ENCODE results near the gene STBD1. TPM values are rescaled to one million over a fixed set of nuclear protein-coding genes. Genes with fewer than 3 reads are reported as not detected.

The STBD1 gene
- total RNA-seq, 4 donors from 2014 or later = 2.3 to 11.1 (median 6.7) TPM

DNA sequence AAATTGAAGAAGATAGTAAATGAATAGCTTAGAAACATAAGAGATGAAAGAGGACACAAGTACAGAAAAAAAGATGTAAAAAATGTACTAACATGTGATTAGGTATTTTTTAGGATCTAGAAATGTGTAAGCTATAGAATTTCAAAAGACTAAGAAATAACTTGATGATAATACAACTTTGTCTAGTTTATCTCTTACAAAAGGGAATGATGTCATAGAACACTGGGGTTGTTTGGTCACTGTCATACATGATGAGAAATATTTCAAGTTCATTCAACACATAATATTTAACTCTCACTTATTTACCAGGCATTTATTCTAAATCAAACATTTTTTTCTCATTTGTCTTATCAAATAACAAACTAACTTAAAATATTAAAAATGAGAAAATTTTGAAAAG lies 18.5 kb downstream of the STBD1 start:
- H3K9me3 ChIP-seq = peaks cover 0 to 32% (median 7%) of the 10 kb centered on the region in 4 donors
- no peaks in the 10 kb centered on the region for H3K4me1 ChIP-seq
- H3K36me3 ChIP-seq = no peaks in the 10 kb centered on the region
- H3K27ac ChIP-seq = no peak overlapping the region
- no peak for DNase-seq (ENCODE audit: low spot score in 2 of 2)
- no peak overlapping the region for H3K4me3 ChIP-seq
- H3K27me3 ChIP-seq = no peaks in the 10 kb centered on the region
- TF ChIP-seq EP300 (IDR thresholded peaks at IDR 0.05) (no peak), POLR2A (IDR thresholded peaks at IDR 0.05) (no peak)
- TF ChIP-seq, protein P1, sequence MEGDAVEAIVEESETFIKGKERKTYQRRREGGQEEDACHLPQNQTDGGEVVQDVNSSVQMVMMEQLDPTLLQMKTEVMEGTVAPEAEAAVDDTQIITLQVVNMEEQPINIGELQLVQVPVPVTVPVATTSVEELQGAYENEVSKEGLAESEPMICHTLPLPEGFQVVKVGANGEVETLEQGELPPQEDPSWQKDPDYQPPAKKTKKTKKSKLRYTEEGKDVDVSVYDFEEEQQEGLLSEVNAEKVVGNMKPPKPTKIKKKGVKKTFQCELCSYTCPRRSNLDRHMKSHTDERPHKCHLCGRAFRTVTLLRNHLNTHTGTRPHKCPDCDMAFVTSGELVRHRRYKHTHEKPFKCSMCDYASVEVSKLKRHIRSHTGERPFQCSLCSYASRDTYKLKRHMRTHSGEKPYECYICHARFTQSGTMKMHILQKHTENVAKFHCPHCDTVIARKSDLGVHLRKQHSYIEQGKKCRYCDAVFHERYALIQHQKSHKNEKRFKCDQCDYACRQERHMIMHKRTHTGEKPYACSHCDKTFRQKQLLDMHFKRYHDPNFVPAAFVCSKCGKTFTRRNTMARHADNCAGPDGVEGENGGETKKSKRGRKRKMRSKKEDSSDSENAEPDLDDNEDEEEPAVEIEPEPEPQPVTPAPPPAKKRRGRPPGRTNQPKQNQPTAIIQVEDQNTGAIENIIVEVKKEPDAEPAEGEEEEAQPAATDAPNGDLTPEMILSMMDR (IDR thresholded peaks at IDR 0.05) = no peak

DNA sequence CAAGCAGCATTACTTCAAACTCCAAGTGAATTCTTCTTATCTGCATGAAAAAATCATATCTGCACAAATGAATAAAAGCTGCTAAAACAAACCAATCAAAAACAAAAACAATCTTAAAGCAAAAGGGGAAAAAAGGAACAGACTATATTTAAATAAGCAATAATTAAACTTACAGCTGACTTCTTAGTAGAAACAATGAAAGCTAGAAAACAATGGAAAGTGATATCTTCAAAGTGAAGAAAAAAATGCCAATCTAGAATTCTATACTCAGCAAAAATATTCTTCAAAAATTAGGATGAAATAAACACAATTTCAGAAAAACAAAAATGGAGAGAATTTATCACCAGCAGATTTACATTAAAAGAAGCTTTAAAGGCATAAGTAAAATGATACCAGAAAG lies 20.0 kb downstream of the STBD1 start:
- DNase-seq (ENCODE audit: low spot score in 2 of 2) = no peak
- no peak overlapping the region for H3K4me3 ChIP-seq
- TF ChIP-seq POLR2A (IDR thresholded peaks at IDR 0.05) = no peak
- TF ChIP-seq, protein P1 (IDR thresholded peaks at IDR 0.05) = no peak
- no peak for TF ChIP-seq EP300 (IDR thresholded peaks at IDR 0.05)
- H3K27me3 ChIP-seq = no peaks in the 10 kb centered on the region
- no peak overlapping the region for H3K27ac ChIP-seq
- no peaks in the 10 kb centered on the region for H3K36me3 ChIP-seq
- no peaks in the 10 kb centered on the region for H3K4me1 ChIP-seq
- peaks cover 0 to 25% (median 7%) of the 10 kb centered on the region in 4 donors for H3K9me3 ChIP-seq

DNA sequence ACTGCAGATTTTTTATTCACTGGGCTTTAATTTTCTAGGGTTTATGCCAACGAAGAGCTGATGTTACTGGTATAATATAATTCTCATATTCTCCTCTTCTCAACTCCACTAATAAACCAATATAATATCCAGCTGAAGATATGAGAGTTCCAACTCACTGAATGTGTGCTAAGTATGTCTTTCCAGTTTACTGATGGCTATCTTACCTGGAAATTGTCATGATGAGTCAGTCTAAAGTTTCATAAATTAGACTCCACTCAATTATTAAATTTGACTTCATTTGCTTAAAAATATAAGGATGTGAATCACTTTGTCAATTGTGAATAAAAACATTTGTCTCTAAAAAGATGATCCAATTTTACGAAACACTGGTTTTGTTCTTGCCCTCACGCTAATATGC lies 28.4 kb downstream of the STBD1 start:
- no peaks in the 10 kb centered on the region for H3K36me3 ChIP-seq
- no peaks in the 10 kb centered on the region for H3K27me3 ChIP-seq
- no peak overlapping the region for H3K27ac ChIP-seq
- H3K9me3 ChIP-seq = no peaks in the 10 kb centered on the region
- TF ChIP-seq POLR2A (IDR thresholded peaks at IDR 0.05) (no peak), EP300 (IDR thresholded peaks at IDR 0.05) (no peak)
- TF ChIP-seq, protein P1 (IDR thresholded peaks at IDR 0.05) = no peak
- DNase-seq (ENCODE audit: low spot score in 2 of 2) = no peak
- no peaks in the 10 kb centered on the region for H3K4me1 ChIP-seq
- 78 to 80% methylated on average over 3 of the region's 3 CpGs for WGBS, 2 donors
- H3K4me3 ChIP-seq = no peak overlapping the region

DNA sequence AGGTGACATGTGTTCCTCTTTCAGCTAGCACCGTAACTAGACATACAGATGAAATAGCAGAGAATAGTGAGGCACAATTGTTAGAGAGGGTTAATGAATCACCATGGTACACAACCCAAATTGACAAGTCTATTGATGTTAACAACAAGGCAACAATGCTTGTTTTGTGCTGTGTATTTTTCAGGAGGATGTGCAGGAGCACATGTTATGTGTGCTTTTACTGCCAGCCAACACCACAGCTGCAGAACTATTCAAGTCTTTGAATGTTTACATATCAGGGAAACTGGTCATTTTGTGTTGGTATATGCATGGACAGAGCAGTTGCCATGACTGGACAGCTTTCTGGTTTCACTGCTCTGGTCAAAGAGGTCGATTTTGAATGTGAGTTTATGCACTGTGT lies 32.8 kb downstream of the STBD1 start:
- WGBS, 2 donors = 43 to 64% methylated on average over 2 of the region's 2 CpGs
- no peak overlapping the region for H3K27ac ChIP-seq
- no peak overlapping the region for H3K4me3 ChIP-seq
- H3K9me3 ChIP-seq = no peaks in the 10 kb centered on the region
- no peak for TF ChIP-seq EP300 (IDR thresholded peaks at IDR 0.05)
- no peak for TF ChIP-seq POLR2A (IDR thresholded peaks at IDR 0.05)
- TF ChIP-seq, protein P1 (IDR thresholded peaks at IDR 0.05) = no peak
- H3K4me1 ChIP-seq = no peaks in the 10 kb centered on the region
- no peak for DNase-seq (ENCODE audit: low spot score in 2 of 2)
- H3K27me3 ChIP-seq = no peaks in the 10 kb centered on the region
- no peaks in the 10 kb centered on the region for H3K36me3 ChIP-seq

DNA sequence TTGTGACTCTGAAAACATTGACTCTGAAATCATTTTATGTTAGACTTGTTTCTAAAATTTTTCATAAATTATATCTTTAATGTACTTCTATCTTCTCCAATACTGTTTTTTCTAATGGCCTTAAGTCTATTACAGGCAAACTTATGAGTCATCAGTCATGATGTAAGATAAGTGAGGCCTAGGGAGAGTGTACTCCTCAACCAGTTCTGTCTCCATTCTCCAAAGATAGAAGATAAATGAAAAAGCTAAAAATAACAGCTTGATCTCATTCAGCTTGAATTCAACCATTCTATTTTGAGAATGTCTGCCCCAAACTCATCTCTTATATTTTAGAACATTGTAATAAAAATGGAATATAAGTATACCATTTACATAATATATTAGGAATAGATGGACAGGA lies 34.5 kb downstream of the STBD1 start:
- Histone ChIP-seq H3K27me3 (no peaks in the 10 kb centered on the region), H3K36me3 (no peaks in the 10 kb centered on the region), H3K4me1 (no peaks in the 10 kb centered on the region), H3K27ac (no peak overlapping the region), H3K9me3 (peaks cover 0 to 5% (median 0%) of the 10 kb centered on the region in 4 donors), H3K4me3 (no peak overlapping the region)
- TF ChIP-seq, protein P1 (IDR thresholded peaks at IDR 0.05) = no peak
- TF ChIP-seq EP300 (IDR thresholded peaks at IDR 0.05) (no peak), POLR2A (IDR thresholded peaks at IDR 0.05) (no peak)
- no peak for DNase-seq (ENCODE audit: low spot score in 2 of 2)

Measured in tibial nerve (tissue), 4 donors.